Stimulated activated CD8-positive, alpha-beta memory T cell treated with anti-CD3 and anti-CD28 coated beads, Interleukin-4, amount 100 ng/mL, for 48 hours (primary cell): ENCODE data around the gene SLC2A5.
"Not testable (repeated sequence)": the region's sequence is repeated elsewhere in the genome, so short reads cannot be mapped to it uniquely, and the experiment has no call there.

ENCODE experiments used
- DNase-seq: peaks from one replicate; pipeline ENCODE4 v3.0.0-alpha.2; 2020

SLC2A5 gene, protein sequence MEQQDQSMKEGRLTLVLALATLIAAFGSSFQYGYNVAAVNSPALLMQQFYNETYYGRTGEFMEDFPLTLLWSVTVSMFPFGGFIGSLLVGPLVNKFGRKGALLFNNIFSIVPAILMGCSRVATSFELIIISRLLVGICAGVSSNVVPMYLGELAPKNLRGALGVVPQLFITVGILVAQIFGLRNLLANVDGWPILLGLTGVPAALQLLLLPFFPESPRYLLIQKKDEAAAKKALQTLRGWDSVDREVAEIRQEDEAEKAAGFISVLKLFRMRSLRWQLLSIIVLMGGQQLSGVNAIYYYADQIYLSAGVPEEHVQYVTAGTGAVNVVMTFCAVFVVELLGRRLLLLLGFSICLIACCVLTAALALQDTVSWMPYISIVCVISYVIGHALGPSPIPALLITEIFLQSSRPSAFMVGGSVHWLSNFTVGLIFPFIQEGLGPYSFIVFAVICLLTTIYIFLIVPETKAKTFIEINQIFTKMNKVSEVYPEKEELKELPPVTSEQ

DNA sequence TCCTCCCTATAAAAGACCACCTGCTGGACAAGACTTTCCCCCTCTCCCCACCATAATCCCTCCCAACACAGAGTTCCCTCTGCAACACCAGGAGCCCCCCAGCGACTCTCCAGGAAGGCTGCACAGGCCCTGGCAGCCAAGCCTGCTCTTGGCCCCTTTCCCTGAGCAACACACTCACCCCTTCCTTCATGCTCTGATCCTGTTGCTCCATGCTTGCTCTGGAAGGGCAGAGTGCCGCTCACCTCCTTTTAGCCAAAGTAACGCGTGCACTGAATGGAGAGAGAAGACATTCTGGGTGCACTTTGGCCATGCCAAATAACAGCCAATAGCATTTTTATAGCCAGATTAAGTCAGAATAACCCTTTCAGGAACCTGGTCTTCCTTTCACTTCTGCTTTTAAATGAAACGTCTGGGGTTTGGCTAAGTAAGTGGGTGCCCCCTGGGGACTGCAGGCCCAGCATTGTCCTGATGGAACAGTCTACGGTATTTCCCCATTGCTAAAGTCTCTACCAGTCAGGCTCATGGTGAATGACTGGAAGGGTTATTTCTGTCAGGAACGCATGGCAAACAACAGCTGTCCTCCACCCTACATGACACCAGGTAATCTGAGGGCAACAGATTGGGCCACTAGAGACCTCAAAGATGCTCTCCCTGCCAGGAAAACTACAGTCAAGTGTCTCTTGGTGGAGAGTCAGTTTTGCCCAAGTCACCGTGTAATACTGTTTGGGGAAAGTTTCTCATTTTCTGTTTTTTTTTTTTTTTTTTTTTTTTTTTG is at the start of gene SLC2A5:
Gene SLC2A5, minus strand, starts transcription at position 310 of the 775 bp plus-strand sequence. Its CDS starts 99 bp downstream, at position 211.
- DNase-seq: no peak

DNA sequence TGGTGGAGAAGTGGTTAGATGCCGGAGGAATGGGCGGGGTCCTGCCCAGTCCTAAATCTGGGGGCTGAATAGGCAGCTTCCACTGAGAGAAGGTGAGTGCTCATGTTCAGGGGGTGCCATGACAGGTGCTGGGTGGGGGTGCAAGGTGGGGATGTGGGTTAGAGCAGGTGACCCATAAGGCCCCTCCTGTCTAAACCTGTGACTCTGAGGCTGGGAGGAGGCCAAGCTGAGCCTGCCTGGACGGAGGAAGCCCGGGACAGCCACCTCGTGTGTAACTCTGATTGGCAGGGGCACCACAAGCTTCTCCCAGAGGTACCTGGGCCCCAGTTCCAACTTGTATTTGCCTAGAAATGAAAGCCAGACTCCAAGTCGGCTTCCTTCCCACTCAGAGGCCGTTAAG is 48.8 kb upstream of the SLC2A5 start:
- no peak for DNase-seq

- no peak for DNase-seq
Observed at GRCh38 chr1:9115351-9116205, 46.1 kb upstream of the SLC2A5 start.

DNA sequence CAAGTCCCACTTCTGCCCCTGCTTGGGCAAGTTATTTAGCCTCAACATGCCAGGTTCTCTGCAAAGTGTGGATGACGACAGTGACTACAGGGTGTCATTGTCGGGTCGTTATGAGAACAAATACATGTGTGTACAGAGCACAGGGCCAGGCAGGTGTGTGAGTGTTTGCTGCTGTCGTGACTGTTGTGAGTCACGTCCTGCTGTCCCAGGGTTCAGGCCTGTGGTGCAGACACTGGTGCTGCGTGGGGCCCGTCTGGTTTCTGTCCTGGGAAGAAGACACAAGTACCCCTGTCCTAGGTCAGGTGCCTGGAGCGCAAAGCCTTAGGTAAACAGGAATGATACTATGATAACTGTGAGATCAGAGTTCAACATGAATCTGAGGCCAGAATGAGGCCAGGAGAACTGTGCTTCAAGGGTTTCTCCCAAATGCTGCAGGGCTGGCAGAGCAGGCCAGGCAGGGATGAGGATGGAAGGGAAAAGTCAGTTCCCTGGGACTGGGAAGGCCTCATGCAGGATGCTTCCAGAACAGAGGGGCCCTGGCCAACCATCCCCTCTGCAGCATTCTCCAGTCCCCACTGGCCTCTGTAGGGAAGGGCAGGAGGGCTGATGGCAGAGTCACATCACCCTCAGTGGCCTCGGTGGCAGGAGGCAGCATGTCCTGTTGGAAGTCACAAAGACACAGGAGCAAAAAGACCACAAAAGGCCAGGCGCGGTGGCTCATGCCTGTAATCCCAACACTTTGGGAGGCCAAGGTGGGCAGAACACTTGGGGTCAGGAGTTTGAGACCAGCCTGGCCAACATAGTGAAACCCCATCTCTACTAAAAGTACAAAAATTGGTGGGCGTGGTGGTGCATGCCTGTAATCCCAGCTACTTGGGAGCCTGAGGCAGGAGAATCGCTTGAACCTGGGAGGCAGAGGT is 43.8 kb upstream of the SLC2A5 start:
- DNase-seq: no peak

GRCh38 chr1:9111957-9112356 is 42.5 kb upstream of the SLC2A5 start:
- peak; percentile 47 for DNase-seq

- no peak for DNase-seq
Observed at GRCh38 chr1:9111357-9111691, 41.9 kb upstream of the SLC2A5 start.

- DNase-seq: peak; percentile 95
Observed at GRCh38 chr1:9110669-9111356, 41.4 kb upstream of the SLC2A5 start.

GRCh38 chr1:9108056-9108665 is 38.7 kb upstream of the SLC2A5 start:
- DNase-seq: no peak

- DNase-seq: no peak
Observed at GRCh38 chr1:9107136-9107535, 37.7 kb upstream of the SLC2A5 start.

DNA sequence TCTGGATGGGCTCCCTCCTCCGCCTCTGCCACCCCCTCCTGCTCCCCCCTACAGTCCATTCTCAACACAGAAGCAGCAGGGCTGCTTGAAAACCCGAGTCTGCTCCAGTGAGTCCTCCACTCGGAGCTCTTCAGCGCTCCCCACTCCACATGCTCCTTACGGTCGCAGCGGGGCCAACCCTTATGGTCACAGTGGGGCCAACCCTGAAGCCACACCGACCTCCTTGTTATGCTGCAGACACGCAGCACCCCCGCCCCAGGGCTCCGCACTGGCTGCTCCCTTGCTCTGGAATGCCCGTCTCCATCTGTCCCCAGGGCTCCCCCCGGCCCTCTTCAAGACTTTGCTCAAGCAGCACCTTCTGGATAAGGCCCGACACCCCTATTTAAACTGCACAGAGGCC is 36.9 kb upstream of the SLC2A5 start:
- no peak for DNase-seq

- DNase-seq: no peak
Observed at GRCh38 chr1:9105336-9105867, 36.0 kb upstream of the SLC2A5 start.

GRCh38 chr1:9101510-9102146 is 32.2 kb upstream of the SLC2A5 start:
- DNase-seq: no peak

- no peak for DNase-seq
Observed at GRCh38 chr1:9100471-9101043, 31.1 kb upstream of the SLC2A5 start.

DNA sequence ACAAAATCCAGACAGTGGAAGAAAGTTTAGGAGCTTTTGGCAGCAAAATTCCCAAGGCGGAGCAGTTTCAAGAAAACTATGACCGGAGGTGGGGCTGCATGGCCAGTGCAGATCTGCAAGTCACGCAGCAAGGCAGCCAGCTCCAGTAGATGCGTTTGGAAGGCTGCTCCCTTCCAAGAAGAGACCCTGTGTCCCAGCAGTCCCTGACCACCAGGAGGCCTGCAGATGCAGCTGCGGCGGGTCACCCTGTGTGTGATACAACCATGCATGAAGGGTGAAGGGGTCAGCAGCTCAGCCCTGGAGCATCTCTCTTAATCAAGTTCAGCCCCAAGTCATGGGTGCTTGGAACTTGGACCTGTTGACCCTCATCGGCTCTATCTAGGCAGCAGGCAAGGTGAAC is 30.1 kb upstream of the SLC2A5 start:
- no peak for DNase-seq

DNA sequence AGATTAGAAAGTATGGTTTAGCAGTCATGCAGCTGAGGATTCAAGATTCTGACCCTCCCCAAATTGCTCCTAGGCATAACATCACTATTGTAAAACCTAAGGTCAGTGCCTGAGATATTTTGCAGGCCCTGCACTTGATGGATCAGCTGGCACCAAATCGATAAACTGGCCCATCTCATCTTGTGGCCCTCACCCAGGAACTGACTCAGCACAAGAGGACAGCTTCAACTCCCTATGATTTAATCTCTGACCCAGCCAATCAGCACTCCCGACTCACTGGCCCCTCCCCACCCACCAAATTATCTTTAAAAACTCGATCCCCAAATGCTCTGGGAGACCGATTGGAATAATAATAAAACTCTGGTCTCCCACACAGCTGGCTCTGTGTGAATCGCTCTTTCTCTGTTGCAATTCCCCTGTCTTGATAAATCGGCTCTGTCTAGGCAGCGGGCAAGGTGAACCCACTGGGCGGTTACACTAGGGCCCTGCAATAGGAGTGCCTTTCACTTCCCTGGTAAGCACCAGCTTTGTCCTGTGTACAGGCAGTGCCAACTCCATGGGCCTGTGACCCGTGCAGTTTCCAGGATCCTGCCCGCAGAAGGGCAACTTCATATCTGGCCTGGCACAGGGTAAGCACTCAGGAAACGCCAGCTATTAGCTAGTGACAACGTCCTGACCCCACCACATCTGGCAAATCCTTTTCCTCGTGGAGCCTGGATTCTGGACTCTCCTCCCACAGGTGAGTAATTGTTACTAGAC is 28.7 kb upstream of the SLC2A5 start:
- DNase-seq: no peak

DNA sequence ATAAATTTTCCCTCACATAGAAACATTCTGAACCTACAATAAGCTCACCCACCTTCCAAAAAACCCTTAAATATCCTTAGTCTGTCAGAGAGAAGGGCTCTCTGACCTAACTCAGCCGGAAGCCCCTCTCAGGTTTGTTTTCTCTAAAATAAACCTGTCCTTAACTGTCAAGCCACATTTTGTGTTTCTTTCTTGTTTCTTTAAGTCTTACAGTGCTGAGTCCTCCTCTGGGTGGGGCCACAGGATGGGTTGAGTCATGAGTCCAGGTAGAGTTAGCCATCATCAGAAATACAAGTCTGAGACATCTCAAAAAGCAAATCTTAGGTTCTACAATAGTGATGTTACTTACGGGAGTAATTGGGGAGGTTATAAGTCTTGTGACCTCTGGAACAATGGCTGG is 26.4 kb upstream of the SLC2A5 start:
- DNase-seq: no peak

DNA sequence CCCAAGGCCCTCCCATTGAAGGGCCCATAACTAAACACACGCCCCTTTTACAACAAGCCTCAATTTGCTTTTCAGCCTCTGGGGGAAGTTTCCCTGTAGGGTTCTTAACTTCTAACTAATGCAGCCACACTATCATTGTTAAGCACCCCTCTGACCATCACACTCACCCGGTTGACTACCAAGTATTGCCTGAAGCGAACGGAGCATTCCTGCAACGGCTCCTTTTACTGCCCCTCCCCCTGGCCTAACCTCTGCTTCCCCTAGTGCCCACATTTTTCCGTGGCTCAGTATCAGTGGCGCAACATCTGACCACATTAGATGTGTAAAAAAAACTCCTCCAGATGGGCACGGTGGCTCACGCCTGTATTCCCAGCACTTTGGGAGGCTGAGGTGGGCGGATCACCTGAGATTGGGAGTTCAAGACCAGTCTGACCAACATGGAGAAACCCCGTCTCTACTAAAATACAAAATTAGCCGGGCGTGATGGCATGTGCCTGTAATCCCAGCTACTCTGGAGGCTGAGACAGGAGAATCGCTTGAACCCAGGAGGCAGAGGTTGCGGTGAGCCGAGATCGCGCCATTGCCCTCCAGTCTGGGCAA is 24.7 kb upstream of the SLC2A5 start:
- not testable (repeated sequence) for DNase-seq

DNA sequence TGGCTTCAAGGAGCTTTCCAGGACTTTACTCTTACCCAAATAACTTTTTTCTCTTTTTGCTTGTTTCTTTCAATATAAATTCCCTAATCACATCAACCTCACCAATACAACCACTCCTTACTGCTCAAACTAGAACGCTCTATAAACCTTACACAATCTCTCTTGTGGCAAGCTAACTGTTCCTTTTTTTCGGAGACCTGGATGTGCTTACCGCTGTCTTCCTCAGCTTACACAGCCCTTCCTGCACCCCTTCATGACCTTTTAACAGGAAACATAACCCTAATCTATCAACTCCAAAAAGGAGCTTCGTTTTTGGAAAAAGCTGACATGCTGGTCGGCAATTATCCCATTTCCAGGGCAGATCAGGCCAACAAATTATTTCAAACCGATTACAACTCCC is 24.1 kb upstream of the SLC2A5 start:
- DNase-seq: no peak

DNA sequence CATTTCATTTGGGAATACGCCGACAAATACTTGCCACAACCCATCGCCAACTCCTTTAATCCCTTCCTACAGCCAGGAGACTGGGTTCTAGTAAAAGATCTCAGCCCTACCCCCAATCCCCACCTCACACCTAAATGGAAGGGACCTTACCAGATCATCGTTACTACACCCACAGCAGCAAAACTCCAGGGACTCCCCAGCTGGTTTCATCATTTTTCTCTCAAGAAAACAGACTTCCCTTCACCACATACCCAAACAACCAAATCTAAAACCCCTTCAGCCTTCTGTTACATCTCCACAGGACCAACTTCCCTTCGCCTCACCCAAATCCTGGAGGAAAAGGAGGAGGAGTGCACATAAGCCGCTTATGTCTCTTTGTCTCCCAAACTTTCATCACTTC is 23.7 kb upstream of the SLC2A5 start:
- DNase-seq: no peak
